Activated naive CD8-positive, alpha-beta T cell (primary cell): ENCODE data around the gene AHDC1.

Source experiments
- H3K27ac Mint-ChIP-seq: one replicate; pipeline ENCODE4 v1.8.0; 2021; ENCODE audit warnings: mixed read lengths
- H3K27me3 Mint-ChIP-seq: one replicate; pipeline ENCODE4 v1.8.0; 2021; ENCODE audit warnings: mixed read lengths
- H3K36me3 Mint-ChIP-seq: one replicate; pipeline ENCODE4 v1.8.0; 2021; ENCODE audit warnings: mixed read lengths
- H3K4me1 Mint-ChIP-seq: one replicate; pipeline ENCODE4 v1.8.0; 2021; ENCODE audit warnings: low read depth, mixed read lengths
- H3K4me3 Mint-ChIP-seq: one replicate; pipeline ENCODE4 v1.8.0; 2021; ENCODE audit warnings: mild to moderate bottlenecking, mixed read lengths
- H3K9me3 Mint-ChIP-seq: one replicate; pipeline ENCODE4 v1.8.0; 2021; ENCODE audit warnings: low read depth, mixed read lengths

Gene AHDC1

DNA sequence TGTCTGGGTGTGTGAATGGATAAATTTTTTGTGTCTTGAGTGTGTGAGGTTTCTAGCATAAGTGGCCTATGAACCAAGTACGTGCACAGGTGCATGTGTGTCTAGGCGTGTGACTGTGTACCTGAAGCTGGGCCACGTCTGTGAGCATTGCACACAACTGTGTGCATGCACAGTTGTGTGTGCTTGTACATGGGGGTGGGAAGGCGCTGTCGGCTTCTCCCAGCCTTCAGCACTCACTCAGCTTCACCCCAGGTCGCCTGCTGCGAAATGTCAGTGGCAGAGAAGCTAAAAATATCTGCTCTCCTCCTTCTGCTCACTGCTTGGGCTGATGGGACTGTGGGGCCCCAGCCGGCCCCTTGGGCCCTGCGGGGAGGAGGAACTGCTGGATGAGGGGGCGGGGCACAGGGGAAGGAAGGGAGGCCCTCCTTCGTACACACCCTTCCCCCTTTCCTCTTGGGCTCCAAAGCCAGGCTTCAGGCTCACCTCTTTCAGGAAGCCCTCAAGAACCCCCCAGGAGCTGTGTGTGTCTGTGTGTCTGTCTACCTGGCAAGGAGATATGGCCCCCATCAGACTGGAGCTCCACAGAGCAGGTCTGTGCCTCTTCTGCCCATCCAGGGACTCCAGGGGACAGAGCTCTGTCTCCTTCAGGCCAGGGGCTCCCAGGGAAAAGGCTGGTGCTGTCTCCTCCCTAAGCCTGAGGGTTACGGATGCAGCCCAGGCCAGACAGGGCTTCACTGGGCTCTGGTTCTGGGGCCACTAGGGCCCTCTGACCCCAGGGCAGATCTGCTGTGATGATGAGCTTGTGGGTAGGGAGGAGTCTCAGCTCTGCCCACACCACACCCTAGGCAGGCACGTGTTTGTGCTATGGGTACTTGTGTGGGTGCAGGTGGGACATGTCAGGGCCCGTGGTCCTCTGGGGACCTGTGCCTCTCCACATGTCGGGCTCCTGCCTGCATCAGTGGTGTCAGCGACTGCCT is 78.4 kb downstream of the AHDC1 start:
- H3K27me3 Mint-ChIP-seq: no peaks in the 10 kb centered on the region

GRCh38 chr1:27523337-27524020 is 80.5 kb downstream of the AHDC1 start:
- H3K4me3 Mint-ChIP-seq: peak overlapping the region; percentile 92
- no peaks in the 10 kb centered on the region for H3K9me3 Mint-ChIP-seq
- H3K36me3 Mint-ChIP-seq: no peaks in the 10 kb centered on the region
- H3K27ac Mint-ChIP-seq: peak overlapping the region; percentile 98
- H3K27me3 Mint-ChIP-seq: no peaks in the 10 kb centered on the region
- peaks cover 76% of the 10 kb centered on the region for H3K4me1 Mint-ChIP-seq

More for the DNA sequence above, 78.4 kb downstream of the AHDC1 start:
- peak overlapping the region; percentile 77 for H3K4me3 Mint-ChIP-seq
- H3K36me3 Mint-ChIP-seq: no peaks in the 10 kb centered on the region
- peaks cover 69% of the 10 kb centered on the region for H3K4me1 Mint-ChIP-seq
- H3K27ac Mint-ChIP-seq: peak overlapping the region; percentile 88
- H3K9me3 Mint-ChIP-seq: no peaks in the 10 kb centered on the region

- H3K9me3 Mint-ChIP-seq: no peaks in the 10 kb centered on the region
- H3K4me3 Mint-ChIP-seq: peak overlapping the region; percentile 92
- H3K27ac Mint-ChIP-seq: peak overlapping the region; percentile 98
- no peaks in the 10 kb centered on the region for H3K36me3 Mint-ChIP-seq
- peaks cover 81% of the 10 kb centered on the region for H3K4me1 Mint-ChIP-seq
- H3K27me3 Mint-ChIP-seq: no peaks in the 10 kb centered on the region
These were observed 81.3 kb downstream of the AHDC1 start for GRCh38 chr1:27522432-27523336.

DNA sequence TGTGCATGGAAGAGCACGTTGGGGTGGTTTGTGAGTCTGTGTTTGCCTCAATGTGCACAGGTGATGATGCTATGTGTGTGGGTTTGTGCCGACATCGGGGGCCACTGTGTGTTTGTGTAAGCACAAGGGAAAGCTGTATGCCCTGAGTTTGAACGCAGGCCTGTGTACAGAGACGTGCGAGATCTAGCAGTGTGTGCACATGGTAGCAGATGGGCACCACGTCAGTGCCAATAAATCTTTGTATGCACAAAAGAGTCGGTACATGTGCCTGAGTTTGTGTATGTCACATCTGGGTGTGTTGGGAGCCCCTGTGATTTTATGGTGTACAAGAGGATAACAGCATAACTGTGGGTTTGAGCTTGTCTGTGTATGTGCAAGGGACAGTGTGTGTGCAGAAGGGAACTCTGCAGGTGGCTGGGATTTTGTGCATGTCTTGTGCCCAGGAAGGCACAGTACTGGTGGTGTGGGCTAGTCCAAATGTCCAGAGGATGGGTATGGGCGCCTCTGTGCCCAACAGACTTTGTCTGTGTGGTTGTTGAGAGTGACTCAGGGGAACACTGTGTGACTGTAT is 82.0 kb downstream of the AHDC1 start:
- Mint-ChIP-seq H3K9me3 (no peaks in the 10 kb centered on the region), H3K36me3 (no peaks in the 10 kb centered on the region), H3K4me3 (peak overlapping the region; percentile 92), H3K27ac (peak overlapping the region; percentile 98), H3K27me3 (no peaks in the 10 kb centered on the region), H3K4me1 (peaks cover 80% of the 10 kb centered on the region)

GRCh38 chr1:27521336-27521831 is 82.6 kb downstream of the AHDC1 start:
- H3K9me3 Mint-ChIP-seq: no peaks in the 10 kb centered on the region
- H3K36me3 Mint-ChIP-seq: no peaks in the 10 kb centered on the region
- H3K4me1 Mint-ChIP-seq: peaks cover 76% of the 10 kb centered on the region
- H3K27ac Mint-ChIP-seq: peak overlapping the region; percentile 98
- H3K27me3 Mint-ChIP-seq: no peaks in the 10 kb centered on the region
- peak overlapping the region; percentile 92 for H3K4me3 Mint-ChIP-seq

- H3K27ac Mint-ChIP-seq: peak overlapping the region; percentile 98
- H3K36me3 Mint-ChIP-seq: no peaks in the 10 kb centered on the region
- no peaks in the 10 kb centered on the region for H3K27me3 Mint-ChIP-seq
- no peaks in the 10 kb centered on the region for H3K9me3 Mint-ChIP-seq
- peaks cover 68% of the 10 kb centered on the region for H3K4me1 Mint-ChIP-seq
- peak overlapping the region; percentile 92 for H3K4me3 Mint-ChIP-seq
These were observed 83.3 kb downstream of the AHDC1 start for GRCh38 chr1:27520651-27521050.

GRCh38 chr1:27519331-27520258 is 84.3 kb downstream of the AHDC1 start:
- H3K9me3 Mint-ChIP-seq: no peaks in the 10 kb centered on the region
- peak overlapping the region; percentile 98 for H3K27ac Mint-ChIP-seq
- H3K4me1 Mint-ChIP-seq: peaks cover 58% of the 10 kb centered on the region
- H3K4me3 Mint-ChIP-seq: peak overlapping the region; percentile 10
- H3K36me3 Mint-ChIP-seq: no peaks in the 10 kb centered on the region
- H3K27me3 Mint-ChIP-seq: no peaks in the 10 kb centered on the region

- peaks cover 51% of the 10 kb centered on the region for H3K4me1 Mint-ChIP-seq
- no peaks in the 10 kb centered on the region for H3K36me3 Mint-ChIP-seq
- no peak overlapping the region for H3K4me3 Mint-ChIP-seq
- no peaks in the 10 kb centered on the region for H3K9me3 Mint-ChIP-seq
- no peaks in the 10 kb centered on the region for H3K27me3 Mint-ChIP-seq
- peak overlapping the region; percentile 58 for H3K27ac Mint-ChIP-seq
These were observed 85.1 kb downstream of the AHDC1 start for GRCh38 chr1:27518808-27519207.

DNA sequence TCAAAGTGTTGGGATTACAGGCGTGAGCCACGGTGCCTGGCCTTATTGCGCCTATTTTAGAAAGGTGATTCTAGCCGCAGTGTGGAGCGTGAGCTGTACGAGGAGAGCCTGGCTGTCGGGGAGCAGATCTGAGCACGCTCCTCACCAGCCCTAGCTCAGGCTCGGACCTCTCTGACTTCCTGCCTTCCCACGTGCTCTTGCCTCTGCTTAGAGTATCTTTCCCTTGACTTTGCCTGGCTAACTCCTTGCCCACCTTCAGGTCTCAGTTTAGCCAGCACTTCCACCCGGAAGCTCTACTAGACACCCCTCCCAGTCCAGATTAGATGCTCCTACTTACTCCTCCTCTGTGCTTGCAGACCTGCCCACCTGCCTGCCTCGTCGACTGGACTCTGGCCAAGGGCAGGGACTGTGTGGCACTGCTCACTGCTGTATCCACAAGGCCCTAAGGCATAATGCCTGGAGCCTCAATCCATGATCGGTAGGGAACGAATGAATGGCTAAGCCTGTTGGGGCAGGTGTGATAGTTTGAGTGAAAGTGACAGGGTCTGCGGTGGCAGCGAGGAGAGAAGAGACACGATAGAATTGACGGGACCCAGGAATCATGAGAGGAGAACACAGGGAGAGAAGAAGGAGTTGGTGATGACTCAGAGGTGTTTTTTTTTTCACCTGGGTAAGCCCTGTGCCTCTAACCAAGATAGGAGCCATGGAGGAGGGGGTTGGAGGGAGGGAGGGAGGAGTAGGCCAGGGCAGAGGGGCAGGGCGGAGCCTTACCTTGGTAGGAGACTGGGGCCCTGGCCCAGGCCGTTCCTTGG is 85.8 kb downstream of the AHDC1 start:
- Mint-ChIP-seq H3K9me3 (no peaks in the 10 kb centered on the region), H3K4me3 (peak overlapping the region; percentile 38), H3K4me1 (peaks cover 45% of the 10 kb centered on the region), H3K27ac (peak overlapping the region; percentile 74), H3K27me3 (no peaks in the 10 kb centered on the region), H3K36me3 (no peaks in the 10 kb centered on the region)

DNA sequence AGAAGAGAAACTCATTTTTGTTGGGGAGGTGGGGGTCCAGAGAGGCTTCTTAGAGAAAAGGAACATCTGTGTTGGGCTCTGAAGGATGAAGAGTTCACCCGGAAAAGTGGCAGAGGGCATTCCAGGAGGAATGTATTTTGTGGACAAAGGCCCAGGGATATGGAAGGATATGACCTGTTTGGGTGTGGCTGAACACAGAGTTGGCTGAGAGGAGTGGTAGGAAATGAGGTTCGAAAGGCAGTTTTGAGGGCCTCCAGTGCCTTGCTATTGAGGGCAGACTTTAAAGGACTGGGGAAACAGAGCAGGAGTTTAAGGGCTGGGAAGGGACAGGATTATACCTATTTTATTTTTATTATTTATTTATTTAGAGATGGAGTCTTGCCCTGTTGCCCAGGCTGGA is 86.6 kb downstream of the AHDC1 start:
- H3K36me3 Mint-ChIP-seq: no peaks in the 10 kb centered on the region
- H3K4me3 Mint-ChIP-seq: no peak overlapping the region
- H3K27ac Mint-ChIP-seq: peak overlapping the region; percentile 46
- H3K9me3 Mint-ChIP-seq: no peaks in the 10 kb centered on the region
- no peaks in the 10 kb centered on the region for H3K27me3 Mint-ChIP-seq
- peaks cover 38% of the 10 kb centered on the region for H3K4me1 Mint-ChIP-seq

GRCh38 chr1:27515626-27516025 is 88.3 kb downstream of the AHDC1 start:
- H3K9me3 Mint-ChIP-seq: no peaks in the 10 kb centered on the region
- no peak overlapping the region for H3K27ac Mint-ChIP-seq
- no peaks in the 10 kb centered on the region for H3K36me3 Mint-ChIP-seq
- H3K27me3 Mint-ChIP-seq: no peaks in the 10 kb centered on the region
- peaks cover 25% of the 10 kb centered on the region for H3K4me1 Mint-ChIP-seq
- no peak overlapping the region for H3K4me3 Mint-ChIP-seq

GRCh38 chr1:27513958-27514357 is 90.0 kb downstream of the AHDC1 start:
- Mint-ChIP-seq H3K4me1 (peaks cover 17% of the 10 kb centered on the region), H3K27ac (no peak overlapping the region), H3K4me3 (no peak overlapping the region), H3K9me3 (no peaks in the 10 kb centered on the region), H3K27me3 (no peaks in the 10 kb centered on the region), H3K36me3 (no peaks in the 10 kb centered on the region)

- Mint-ChIP-seq H3K27ac (no peak overlapping the region), H3K4me1 (peaks cover 13% of the 10 kb centered on the region), H3K9me3 (no peaks in the 10 kb centered on the region), H3K4me3 (no peak overlapping the region), H3K27me3 (no peaks in the 10 kb centered on the region), H3K36me3 (no peaks in the 10 kb centered on the region)
These were observed 90.4 kb downstream of the AHDC1 start for GRCh38 chr1:27513528-27513927.
